Uterus (tissue), 4 donors: ENCODE results near the gene PPP6R2. TPM values are rescaled to one million over a fixed set of nuclear protein-coding genes. Genes with fewer than 3 reads are reported as not detected.

Experiments used
- DNase-seq, 2 donors: peaks; one replicate each; pipeline ENCODE4 v3.0.0-alpha.2; 2019 to 2020
- H3K27ac ChIP-seq, 2 donors: fragments of 200-600 bp; sonication (generic); 1 replicate in 1 of 2; 2 replicates in 1 of 2; pipeline ENCODE4 v1.5.1; 2016 to 2018
- H3K27me3 ChIP-seq, 2 donors: fragments of 200-600 bp; sonication (generic); one replicate each; pipeline ENCODE4 v1.5.1; 2018 to 2019; ENCODE audit warnings: control low read depth in 1 of 2
- H3K36me3 ChIP-seq, 2 donors: fragments of 200-600 bp; sonication (generic); one replicate each; pipeline ENCODE4 v1.5.1; 2019; ENCODE audit warnings: control low read depth in 1 of 2
- H3K4me1 ChIP-seq, 2 donors: fragments of 200-600 bp; sonication (generic); one replicate each; pipeline ENCODE4 v1.5.1; 2018 to 2019; ENCODE audit warnings: control low read depth in 1 of 2
- H3K4me3 ChIP-seq, 2 donors: fragments of 200-600 bp; sonication (generic); 1 replicate in 1 of 2; 2 replicates in 1 of 2; pipeline ENCODE4 v1.5.1; 2018 to 2019; ENCODE audit warnings: mild to moderate bottlenecking in 1 of 2
- H3K9me3 ChIP-seq, 2 donors: fragments of 200-600 bp; sonication (generic); one replicate each; pipeline ENCODE4 v1.5.1; 2019; ENCODE audit warnings: control low read depth in 1 of 2
- CTCF ChIP-seq, 4 experiments: fragments of 200-600 bp in 2 of 4; fragments of 450-650 bp in 2 of 4; sonication (generic) in 2 of 4; IDR thresholded peaks; one replicate each; pipeline ENCODE4 v1.5.1; 2016 to 2019; ENCODE audit warnings: antibody characterized with exemption in 4 of 4, mild to moderate bottlenecking in 2 of 4, moderate library complexity in 1 of 4
- POLR2A ChIP-seq, 2 donors: fragments of 450-650 bp; IDR thresholded peaks; one replicate each; pipeline ENCODE4 v1.6.1; 2016; ENCODE audit warnings: antibody characterized with exemption in 2 of 2, mild to moderate bottlenecking in 1 of 2, moderate library complexity in 1 of 2
- intact Hi-C: fragments of 100-400 bp; cut with DNase I; formaldehyde crosslinking; loops from one replicate; pipeline ENCODE4 v1.15.1; 2023; ENCODE audit warnings: low total_unique reads
- total RNA-seq, 4 donors: library from RNA; depleted of rRNA in 3 of 4; stranded (reverse); fragments of >200 nt in 3 of 4; gene quantifications; one replicate each; pipeline versions ENCODE4 v1.1.0 to v1.2.4, GENCODE V29; 2014 to 2023
- donor health status: DM: yes; HTN: yes; CAD: no.

The PPP6R2 gene
- total RNA-seq, 4 donors from 2014 or later: 42.4 to 73.1 (median 47.2) TPM

GRCh38 chr22:50447576-50448551 lies 104.7 kb downstream of the PPP6R2 start:
- no peak for TF ChIP-seq CTCF (IDR thresholded peaks at IDR 0.05)
- TF ChIP-seq POLR2A (IDR thresholded peaks at IDR 0.05): no peak
- no peak for DNase-seq
- Histone ChIP-seq H3K27ac (no peak overlapping the region), H3K4me1 (no peaks in the 10 kb centered on the region), H3K9me3 (no peaks in the 10 kb centered on the region), H3K27me3 (no peaks in the 10 kb centered on the region), H3K4me3 (no peak overlapping the region), H3K36me3 (no peaks in the 10 kb centered on the region)
- intact Hi-C loops: no loop called here

GRCh38 chr22:50452649-50453048 lies 109.5 kb downstream of the PPP6R2 start:
- DNase-seq: no peak

GRCh38 chr22:50454556-50455075 lies 111.5 kb downstream of the PPP6R2 start:
- H3K4me1 ChIP-seq: no peaks in the 10 kb centered on the region
- H3K27ac ChIP-seq: no peak overlapping the region
- no peaks in the 10 kb centered on the region for H3K36me3 ChIP-seq
- H3K4me3 ChIP-seq: no peak overlapping the region
- no peak for TF ChIP-seq CTCF (IDR thresholded peaks at IDR 0.05)
- TF ChIP-seq POLR2A (IDR thresholded peaks at IDR 0.05): no peak
- intact Hi-C loops: no loop called here
- H3K9me3 ChIP-seq: no peaks in the 10 kb centered on the region
- H3K27me3 ChIP-seq: no peaks in the 10 kb centered on the region
- DNase-seq: no peak

More at GRCh38 chr22:50452649-50453048, 109.5 kb downstream of the PPP6R2 start:
- TF ChIP-seq POLR2A (IDR thresholded peaks at IDR 0.05) (no peak), CTCF (IDR thresholded peaks at IDR 0.05) (no peak)
- no peaks in the 10 kb centered on the region for H3K36me3 ChIP-seq
- intact Hi-C loops: no loop called here
- H3K4me1 ChIP-seq: no peaks in the 10 kb centered on the region
- H3K27ac ChIP-seq: no peak overlapping the region
- no peaks in the 10 kb centered on the region for H3K9me3 ChIP-seq
- H3K4me3 ChIP-seq: no peak overlapping the region
- no peaks in the 10 kb centered on the region for H3K27me3 ChIP-seq

- H3K27ac ChIP-seq: no peak overlapping the region
- H3K36me3 ChIP-seq: no peaks in the 10 kb centered on the region
- H3K27me3 ChIP-seq: no peaks in the 10 kb centered on the region
- H3K4me1 ChIP-seq: no peaks in the 10 kb centered on the region
- H3K4me3 ChIP-seq: no peak overlapping the region
- no peaks in the 10 kb centered on the region for H3K9me3 ChIP-seq
- DNase-seq: no peak
- intact Hi-C loops: no loop called here
- no peak for TF ChIP-seq POLR2A (IDR thresholded peaks at IDR 0.05)
- TF ChIP-seq CTCF (IDR thresholded peaks at IDR 0.05): no peak
Observed at GRCh38 chr22:50455201-50455600, 112.1 kb downstream of the PPP6R2 start.

- intact Hi-C loops: no loop called here
- DNase-seq: no peak
- TF ChIP-seq CTCF (IDR thresholded peaks at IDR 0.05) (no peak), POLR2A (IDR thresholded peaks at IDR 0.05) (no peak)
- no peak overlapping the region for H3K27ac ChIP-seq
- H3K36me3 ChIP-seq: no peaks in the 10 kb centered on the region
- H3K4me3 ChIP-seq: no peak overlapping the region
- no peaks in the 10 kb centered on the region for H3K27me3 ChIP-seq
- no peaks in the 10 kb centered on the region for H3K9me3 ChIP-seq
- H3K4me1 ChIP-seq: no peaks in the 10 kb centered on the region
Observed at GRCh38 chr22:50456026-50456425, 112.9 kb downstream of the PPP6R2 start.
